GM13977 (cell line): ENCODE data around the gene ADAMTS9.

ENCODE experiments used
- DNase-seq: peaks from one replicate; pipeline ENCODE4 v3.0.0; 2012; ENCODE audit warnings: low spot score
- CTCF ChIP-seq: IDR thresholded peaks from 2 replicates; pipeline ENCODE4 v1.5.1; 2012; ENCODE audit warnings: mild to moderate bottlenecking, control low read depth; ENCODE audit not compliant: insufficient read depth; ENCODE audit errors: extremely low read depth, missing control alignments
- in situ Hi-C: fragments of 300-500 bp; cut with MboI; formaldehyde crosslinking; loops from one replicate; pipeline ENCODE4 v1.12.0; 2022; ENCODE audit warnings: low sequenced_read_pairs, low pct_unique_long_range_greater_than_20kb, mixed read lengths, inconsistent platforms; ENCODE audit not compliant: unreplicated experiment

The ADAMTS9 gene

GRCh38 chr3:64718976-64719375 is 31.2 kb upstream of the ADAMTS9 start:
- no peak for TF ChIP-seq CTCF
- DNase-seq, result no peak
- in situ Hi-C loops, result no loop called here

GRCh38 chr3:64717872-64718613 is 30.2 kb upstream of the ADAMTS9 start:
- TF ChIP-seq CTCF, result no peak
- no peak for DNase-seq
- in situ Hi-C loops, result no loop called here

- no peak for DNase-seq
- in situ Hi-C loops, result no loop called here
- no peak for TF ChIP-seq CTCF
Observed at GRCh38 chr3:64717411-64717810, 29.6 kb upstream of the ADAMTS9 start.

- no peak for DNase-seq
- in situ Hi-C loops, result no loop called here
- no peak for TF ChIP-seq CTCF
Observed at GRCh38 chr3:64716110-64716710, 28.4 kb upstream of the ADAMTS9 start.

GRCh38 chr3:64715211-64715982 is 27.6 kb upstream of the ADAMTS9 start:
- in situ Hi-C loops, result no loop called here
- TF ChIP-seq CTCF, result no peak
- DNase-seq, result no peak

GRCh38 chr3:64708456-64708855 is 20.7 kb upstream of the ADAMTS9 start:
- no peak for DNase-seq
- TF ChIP-seq CTCF, result no peak
- in situ Hi-C loops, result no loop called here
